ENCODE data around the gene HCFC1.

The HCFC1 gene

GRCh38 chrX:153932220-153932915 lies 39.2 kb downstream of the HCFC1 start:
- H3K27ac Mint-ChIP-seq, result no peak overlapping the region
- H3K9me3 Mint-ChIP-seq, result peaks cover 18% of the 10 kb centered on the region
- H3K4me3 Mint-ChIP-seq, result peak overlapping the region in 2 of 3 experiments; percentile 52 to 69
- H3K4me1 Mint-ChIP-seq, result peaks cover 5% of the 10 kb centered on the region
- H3K27me3 Mint-ChIP-seq (ENCODE audit: low read depth), result no peaks in the 10 kb centered on the region
- peaks cover 19% of the 10 kb centered on the region for H3K36me3 Mint-ChIP-seq (ENCODE audit: low read depth)
- no peak for TF ChIP-seq CTCF (IDR thresholded peaks at IDR 0.05; ENCODE audit: unreplicated experiment in 3 of 3)

GRCh38 chrX:153931748-153932147 lies 39.9 kb downstream of the HCFC1 start:
- H3K9me3 Mint-ChIP-seq, result peaks cover 17% of the 10 kb centered on the region
- no peaks in the 10 kb centered on the region for H3K27me3 Mint-ChIP-seq (ENCODE audit: low read depth)
- no peak overlapping the region for H3K27ac Mint-ChIP-seq
- TF ChIP-seq CTCF (IDR thresholded peaks at IDR 0.05; ENCODE audit: unreplicated experiment in 3 of 3), result no peak
- peaks cover 5% of the 10 kb centered on the region for H3K4me1 Mint-ChIP-seq
- peaks cover 19% of the 10 kb centered on the region for H3K36me3 Mint-ChIP-seq (ENCODE audit: low read depth)
- peak overlapping the region in 1 of 3 experiments; percentile 53 for H3K4me3 Mint-ChIP-seq

DNA sequence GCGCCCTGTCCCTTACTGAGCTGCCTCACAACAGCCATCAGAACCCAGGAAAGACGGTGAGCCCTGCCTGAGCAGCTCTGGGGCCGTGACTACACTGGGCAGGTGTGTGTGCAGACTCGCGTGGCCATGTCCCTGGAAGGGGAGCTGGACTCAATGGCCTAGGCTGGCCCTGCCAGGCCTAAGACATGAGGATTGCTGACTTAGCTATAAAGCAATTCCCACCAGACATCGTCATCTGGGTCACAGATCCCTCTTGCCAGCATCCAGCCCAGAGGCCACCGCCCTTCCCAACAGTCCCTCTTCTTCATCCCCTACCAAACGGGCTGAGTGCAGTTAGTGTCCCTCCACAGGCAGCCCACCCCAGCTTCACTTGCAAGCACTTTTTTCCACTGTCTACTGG lies 40.5 kb downstream of the HCFC1 start:
- Mint-ChIP-seq H3K4me3 (no peak overlapping the region), H3K27ac (no peak overlapping the region), H3K9me3 (peaks cover 15% of the 10 kb centered on the region), H3K4me1 (peaks cover 5% of the 10 kb centered on the region), H3K36me3 (ENCODE audit: low read depth) (peaks cover 19% of the 10 kb centered on the region), H3K27me3 (ENCODE audit: low read depth) (no peaks in the 10 kb centered on the region)
- no peak for TF ChIP-seq CTCF (IDR thresholded peaks at IDR 0.05; ENCODE audit: unreplicated experiment in 3 of 3)

DNA sequence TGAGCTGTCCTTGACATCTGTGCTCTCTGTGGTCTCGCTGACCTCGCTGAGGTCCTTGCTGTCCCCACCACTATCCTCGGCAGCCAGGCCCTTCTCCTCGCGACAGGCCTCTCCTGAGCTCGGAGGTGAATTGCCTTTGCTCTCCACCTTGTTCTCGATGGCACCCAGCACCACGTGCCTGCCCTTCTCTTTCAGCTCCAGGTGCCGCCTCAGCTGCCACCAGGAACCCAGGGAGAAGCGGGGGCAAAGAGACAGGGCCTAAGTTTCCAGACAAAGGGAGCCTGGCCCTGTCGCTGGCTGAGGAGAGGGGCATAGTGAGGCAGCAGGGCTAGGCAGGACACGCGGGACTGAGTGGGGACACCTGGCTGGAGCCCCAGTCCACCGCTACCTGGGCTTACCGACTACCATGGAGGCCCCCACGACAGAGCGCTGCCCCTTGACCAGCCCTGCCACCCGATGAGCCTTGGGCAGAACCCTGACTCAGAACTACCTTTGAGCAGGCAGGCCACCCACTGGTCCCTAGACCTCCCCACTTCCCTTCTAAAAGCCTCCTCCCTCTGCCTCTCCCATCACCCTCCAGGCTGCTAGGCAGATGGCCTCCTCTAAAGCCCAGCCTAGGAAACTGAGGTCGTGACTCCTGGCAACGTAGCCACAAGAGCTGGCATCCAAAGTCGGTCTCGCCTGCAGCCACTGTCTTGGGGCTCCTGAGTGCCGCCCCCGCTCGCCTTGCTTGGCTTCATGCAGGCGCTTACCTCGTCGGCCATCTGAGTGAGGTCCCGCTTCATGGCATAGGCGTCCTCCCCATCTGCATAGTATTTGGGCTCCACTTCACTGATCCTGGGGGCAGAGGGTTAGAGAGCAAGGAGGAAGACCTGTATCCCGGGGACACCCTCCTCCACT lies 41.4 kb downstream of the HCFC1 start:
- H3K9me3 Mint-ChIP-seq, result peaks cover 11% of the 10 kb centered on the region
- peaks cover 5% of the 10 kb centered on the region for H3K4me1 Mint-ChIP-seq
- H3K27me3 Mint-ChIP-seq (ENCODE audit: low read depth), result no peaks in the 10 kb centered on the region
- TF ChIP-seq CTCF (IDR thresholded peaks at IDR 0.05; ENCODE audit: unreplicated experiment in 3 of 3), result no peak
- no peak overlapping the region for H3K27ac Mint-ChIP-seq
- peaks cover 19% of the 10 kb centered on the region for H3K36me3 Mint-ChIP-seq (ENCODE audit: low read depth)
- H3K4me3 Mint-ChIP-seq, result peak overlapping the region in 1 of 3 experiments; percentile 35

GRCh38 chrX:153929576-153929975 lies 42.0 kb downstream of the HCFC1 start:
- H3K4me3 Mint-ChIP-seq, result no peak overlapping the region
- TF ChIP-seq CTCF (IDR thresholded peaks at IDR 0.05; ENCODE audit: unreplicated experiment in 3 of 3), result no peak
- H3K27me3 Mint-ChIP-seq (ENCODE audit: low read depth), result peaks cover 3% of the 10 kb centered on the region
- H3K4me1 Mint-ChIP-seq, result peaks cover 9% of the 10 kb centered on the region
- no peak overlapping the region for H3K27ac Mint-ChIP-seq
- peaks cover 19% of the 10 kb centered on the region for H3K36me3 Mint-ChIP-seq (ENCODE audit: low read depth)
- H3K9me3 Mint-ChIP-seq, result peaks cover 11% of the 10 kb centered on the region

Measured in nephron (organoid).